ENCODE data around the gene ZNF486. TPM values are rescaled to one million over a fixed set of nuclear protein-coding genes. Genes with fewer than 3 reads are reported as not detected.
"Not testable (repeated sequence)": the region's sequence is repeated elsewhere in the genome, so short reads cannot be mapped to it uniquely, and the experiment has no call there.

The ZNF486 gene
- polyA plus RNA-seq, 10 donors, result 4.0 to 8.3 (median 5.7) TPM

DNA sequence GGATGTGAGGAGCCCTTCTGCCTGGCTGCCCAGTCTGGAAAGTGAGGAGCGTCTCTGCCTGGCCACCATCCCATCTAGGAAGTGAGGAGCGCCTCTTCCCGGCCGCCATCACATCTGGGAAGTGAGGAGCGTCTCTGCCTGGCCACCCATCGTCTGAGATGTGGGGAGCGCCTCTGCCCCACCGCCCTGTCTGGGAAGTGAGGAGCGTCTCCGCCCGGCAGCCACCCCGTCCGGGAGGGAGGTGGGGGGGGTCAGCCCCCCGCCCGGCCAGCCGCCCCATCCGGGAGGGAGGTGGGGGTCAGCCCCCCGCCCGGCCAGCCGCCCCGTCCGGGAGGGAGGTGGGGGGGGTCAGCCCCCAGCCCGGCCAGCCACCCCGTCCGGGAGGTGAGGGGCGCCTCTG, 47.4 kb downstream of the ZNF486 start:
- not testable (repeated sequence) for DNase-seq

DNA sequence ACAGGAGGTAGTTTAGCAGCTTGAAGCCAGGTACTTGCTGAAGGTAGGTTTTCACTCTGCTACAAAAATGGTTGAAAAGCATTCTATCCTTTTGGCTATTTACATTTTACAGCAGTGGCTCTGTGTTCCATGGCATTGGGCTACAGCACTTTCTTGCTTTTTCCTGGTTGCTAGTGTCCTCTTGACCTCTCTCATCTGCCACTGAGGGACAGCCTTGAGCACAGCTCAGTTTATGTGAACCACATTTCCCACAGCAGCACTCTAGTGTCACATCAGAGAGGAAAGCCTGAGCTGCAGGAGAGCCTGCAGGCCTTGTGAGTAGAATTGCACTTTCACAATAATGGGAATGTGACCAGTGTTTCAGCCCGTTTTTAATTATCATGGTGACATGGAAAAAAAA, 54.6 kb downstream of the ZNF486 start:
- not testable (repeated sequence) for DNase-seq

- no peak for DNase-seq
These were observed 66.1 kb downstream of the ZNF486 start for GRCh38 chr19:20233105-20233504.

GRCh38 chr19:20235156-20235555, 68.1 kb downstream of the ZNF486 start:
- no peak for DNase-seq

DNA sequence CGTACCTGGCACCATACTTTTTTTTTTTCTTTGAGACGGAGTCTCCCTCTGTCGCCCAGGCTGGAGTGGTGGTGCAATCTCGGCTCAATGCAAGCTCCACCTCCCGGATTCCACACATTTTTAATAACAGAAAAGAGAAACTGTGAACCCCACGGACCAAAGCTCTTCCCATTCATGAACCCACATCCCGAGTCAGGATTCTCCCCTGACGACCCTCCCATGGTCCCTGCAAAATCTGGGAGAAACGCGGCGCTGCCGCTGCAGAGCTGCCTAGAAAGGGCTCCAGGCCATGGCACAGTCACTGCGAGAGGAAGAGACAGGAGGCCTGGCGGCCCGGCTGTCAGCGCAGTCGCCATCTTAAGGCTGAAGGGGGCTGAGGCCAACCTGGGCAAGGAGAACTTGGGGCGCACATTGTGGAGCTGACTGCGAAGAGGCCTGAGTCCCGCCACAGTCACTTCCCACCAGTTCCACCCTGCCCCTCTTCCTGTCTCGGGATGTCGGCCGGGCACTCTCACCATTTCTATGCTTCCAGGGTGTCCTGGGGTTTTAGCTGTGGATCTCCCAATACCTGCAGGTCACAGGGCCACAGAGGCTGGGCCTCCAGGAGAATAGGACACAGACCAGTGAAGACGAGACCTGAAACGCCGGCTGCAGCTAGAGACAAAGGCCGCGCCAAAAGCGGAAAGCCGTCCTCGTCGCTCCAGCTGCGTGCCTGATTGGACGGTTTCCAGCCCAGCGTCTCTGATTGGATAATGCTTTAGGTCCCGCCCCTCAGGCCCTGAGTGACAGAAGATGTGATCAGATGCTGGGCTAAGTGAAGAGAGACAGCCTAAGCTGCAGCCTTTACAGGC, 71.0 kb downstream of the ZNF486 start:
- DNase-seq, result peak; percentile 92 to 96 (median 92)

DNA sequence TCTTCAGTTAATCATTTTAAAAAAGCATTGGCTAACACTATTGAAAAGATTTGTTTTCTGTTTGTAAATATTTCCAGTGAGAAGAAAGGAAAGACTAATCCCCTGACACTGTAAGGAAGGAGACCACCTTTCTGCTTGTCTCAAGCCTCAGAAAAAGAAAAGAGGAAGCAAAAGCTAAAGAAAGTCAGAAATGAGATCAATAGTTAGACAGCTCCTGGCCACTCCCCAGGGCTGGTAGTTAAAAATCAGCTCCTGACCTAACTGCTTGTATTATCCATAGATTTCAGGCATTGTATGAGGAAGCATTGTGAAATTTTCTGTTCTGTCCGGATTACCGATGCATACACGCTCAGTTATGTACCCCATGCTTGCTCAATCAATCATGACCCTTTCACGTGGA, 76.6 kb downstream of the ZNF486 start:
- DNase-seq, result no peak

DNA sequence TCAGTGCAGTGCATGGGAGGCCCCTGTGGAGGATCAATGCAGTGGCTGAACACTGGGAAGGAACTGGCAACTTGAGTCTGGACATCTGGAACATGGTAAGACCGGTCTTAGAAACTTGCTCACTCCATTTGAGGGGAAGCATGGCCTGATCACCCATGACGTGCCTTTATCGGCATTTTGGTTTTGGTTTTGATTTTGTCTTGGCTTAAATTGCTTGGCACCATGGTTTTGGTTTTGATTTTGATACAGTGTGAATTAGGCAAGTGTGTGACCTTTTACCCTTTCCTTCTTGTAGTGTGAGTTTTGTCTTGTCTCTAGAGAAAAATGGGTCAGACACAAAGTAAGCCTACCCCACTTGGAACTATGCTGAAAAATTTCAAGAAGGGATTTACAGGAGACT, 77.3 kb downstream of the ZNF486 start:
- no peak for DNase-seq

DNA sequence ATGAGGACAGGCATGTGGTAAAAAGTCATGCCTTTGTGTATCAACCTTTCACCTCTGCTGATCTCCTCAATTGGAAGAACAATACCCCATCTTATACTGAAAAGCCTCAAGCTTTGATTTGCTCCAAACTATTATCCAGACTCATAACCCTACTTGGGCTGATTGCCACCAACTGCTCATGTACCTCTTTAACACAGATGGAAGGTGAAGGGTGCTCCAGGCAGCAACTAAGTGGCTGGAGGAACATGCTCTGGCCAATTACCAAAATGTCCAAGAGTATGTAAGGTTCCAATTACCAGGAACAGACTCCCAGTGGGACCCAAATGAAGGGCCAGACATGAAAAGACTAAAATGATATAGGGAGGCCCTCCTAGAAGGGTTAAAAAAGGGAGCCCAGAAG, 78.3 kb downstream of the ZNF486 start:
- DNase-seq, result no peak

GRCh38 chr19:20247016-20247683, 80.1 kb downstream of the ZNF486 start:
- peak in 2 of 3 donors; percentile 49 to 59 for DNase-seq

- not testable (repeated sequence) for DNase-seq
These were observed 81.2 kb downstream of the ZNF486 start for GRCh38 chr19:20248258-20248657.

Other genes starting within 250 kb of the ZNF486 start
- 10 to 100 TPM in 1 of 10 donors, 1 to 10 TPM in 9; 3.9 to 11.6 (median 6.1) TPM for gene ZNF682, start 127.7 kb upstream of the ZNF486 start, polyA plus RNA-seq (ENCODE audit: insufficient read length in 10 of 10)
- 1 to 10 TPM; 2.8 to 7.4 (median 5.4) TPM for gene ZNF90, start 89.2 kb upstream of the ZNF486 start, polyA plus RNA-seq (ENCODE audit: insufficient read length in 10 of 10)

Measured in muscle of back (tissue), 11 donors.